Measurements from ENCODE around the gene PRKAG2.

The PRKAG2 gene

GRCh38 chr7:151742713-151743480 lies 134.0 kb downstream of the PRKAG2 start:
- DNase-seq: peak; percentile 35

GRCh38 chr7:151741585-151741984 lies 135.3 kb downstream of the PRKAG2 start:
- DNase-seq: no peak

- DNase-seq: no peak
These were observed 136.6 kb downstream of the PRKAG2 start for GRCh38 chr7:151740081-151740851.

- no peak for DNase-seq
These were observed 138.0 kb downstream of the PRKAG2 start for GRCh38 chr7:151738925-151739324.

GRCh38 chr7:151736403-151736909 lies 140.5 kb downstream of the PRKAG2 start:
- DNase-seq: peak; percentile 96

- no peak for DNase-seq
These were observed 141.0 kb downstream of the PRKAG2 start for GRCh38 chr7:151735851-151736402.

- no peak for DNase-seq
These were observed 141.6 kb downstream of the PRKAG2 start for GRCh38 chr7:151735186-151735850.

- no peak for DNase-seq
These were observed 143.9 kb downstream of the PRKAG2 start for GRCh38 chr7:151732834-151733592.

- DNase-seq: no peak
These were observed 144.6 kb downstream of the PRKAG2 start for GRCh38 chr7:151732292-151732691.

GRCh38 chr7:151731022-151731441 lies 145.9 kb downstream of the PRKAG2 start:
- DNase-seq: no peak

GRCh38 chr7:151730591-151730990 lies 146.3 kb downstream of the PRKAG2 start:
- DNase-seq: no peak

- DNase-seq: no peak
These were observed 147.4 kb downstream of the PRKAG2 start for GRCh38 chr7:151729521-151729921.

GRCh38 chr7:151728746-151729145 lies 148.2 kb downstream of the PRKAG2 start:
- DNase-seq: no peak

GRCh38 chr7:151728286-151728660 lies 148.6 kb downstream of the PRKAG2 start:
- no peak for DNase-seq

- DNase-seq: peak; percentile 96
These were observed 149.2 kb downstream of the PRKAG2 start for GRCh38 chr7:151727579-151728285.

GRCh38 chr7:151726652-151727578 lies 150.0 kb downstream of the PRKAG2 start:
- no peak for DNase-seq

GRCh38 chr7:151725844-151726651 lies 150.9 kb downstream of the PRKAG2 start:
- no peak for DNase-seq

GRCh38 chr7:151724920-151725584 lies 151.9 kb downstream of the PRKAG2 start:
- no peak for DNase-seq

Measured in fibroblast of skin of abdomen (primary cell).